K562 (cell line): Measurements from ENCODE around the gene RSPH6A. TPM values are rescaled to one million over a fixed set of nuclear protein-coding genes. Genes with fewer than 3 reads are reported as not detected.

ENCODE experiments used
- BCL6 ChIP-seq: fragments of 250-450 bp; sonication (Bioruptor Pico); IDR thresholded peaks from 2 replicates; pipeline ENCODE4 v1.4.0; 2020
- E2F3 ChIP-seq: fragments of 250-450 bp; sonication (Bioruptor Pico); IDR thresholded peaks from 2 replicates; pipeline ENCODE4 v1.4.0; 2020; ENCODE audit warnings: mild to moderate bottlenecking
- FIP1L1 ChIP-seq: fragments of 200-400 bp; formaldehyde crosslinking; IDR thresholded peaks from 2 replicates; pipeline ENCODE4 v1.6.1; 2018; ENCODE audit warnings: mild to moderate bottlenecking, low read depth, low read length; ENCODE audit not compliant: poor library complexity, severe bottlenecking
- FOXJ2 ChIP-seq: fragments of 200-800 bp; sonication (Bioruptor generic); IDR thresholded peaks from 2 replicates; pipeline ENCODE4 v1.6.1; 2016; ENCODE audit warnings: missing genetic modification characterization, missing compliant biosample characterization
- GTF3C2 ChIP-seq: IDR thresholded peaks from 3 replicates; pipeline ENCODE4 v1.6.1; 2011; ENCODE audit warnings: borderline replicate concordance, mild to moderate bottlenecking, moderate library complexity; ENCODE audit not compliant: insufficient read length; ENCODE audit errors: extremely low read depth
- MYBL2 ChIP-seq, 2 experiments: fragments of 450-650 bp in 1 of 2; sonication (generic) in 1 of 2; formaldehyde crosslinking in 1 of 2; IDR thresholded peaks; 2 replicates each; pipeline versions ENCODE4 v1.6.1 to v1.8.1; 2017 to 2022; ENCODE audit warnings: borderline replicate concordance in 1 of 2, inconsistent platforms in 1 of 2, low read depth in 1 of 2, mild to moderate bottlenecking in 1 of 2, missing genetic modification reagents in 1 of 2, moderate library complexity in 1 of 2
- NR2C1 ChIP-seq, 2 experiments: fragments of 450-650 bp; IDR thresholded peaks; 2 replicates each; pipeline ENCODE4 v1.6.1; 2017; ENCODE audit warnings: mild to moderate bottlenecking in 2 of 2, antibody characterized with exemption in 1 of 2, inconsistent platforms in 1 of 2, missing compliant biosample characterization in 1 of 2, missing genetic modification characterization in 1 of 2
- NUFIP1 ChIP-seq: fragments of 450-650 bp; IDR thresholded peaks from 2 replicates; pipeline ENCODE4 v1.6.1; 2018; ENCODE audit not compliant: partially characterized antibody
- PHF20 ChIP-seq: fragments of 450-650 bp; IDR thresholded peaks from 2 replicates; pipeline ENCODE4 v1.6.1; 2018; ENCODE audit not compliant: partially characterized antibody
- PHF21A ChIP-seq: fragments of 450-650 bp; IDR thresholded peaks from 2 replicates; pipeline ENCODE4 v1.6.1; 2017; ENCODE audit warnings: low read depth, borderline replicate concordance
- TBP ChIP-seq: optimal IDR thresholded peaks from 2 replicates; pipeline ENCODE3; 2011; ENCODE audit warnings: low read depth, low read length, improper control_type of control experiment
- TRIM24 ChIP-seq, 2 experiments: fragments of 450-650 bp; IDR thresholded peaks; 2 replicates each; pipeline ENCODE4 v1.6.1; 2016
- ZNF707 ChIP-seq: fragments of 250-450 bp; sonication (Bioruptor Pico); conservative IDR thresholded peaks from 2 replicates; pipeline ENCODE4 v1.8.0; 2022; ENCODE audit warnings: inconsistent platforms, mild to moderate bottlenecking, moderate library complexity
- polyA plus RNA-seq, 8 experiments: library from polyadenylated mRNA; depleted of rRNA in 4 of 8; stranded (reverse) in 5 of 8; unstranded in 3 of 8; fragments of >200 nt; fragmentation: Nextera tagmentation in 2 of 8; fragmentation: Illumina TruSeq in 1 of 8; extraction: Ambion mirVana in 2 of 8; extraction: Trizol in 1 of 8; gene quantifications; 2 replicates each; pipeline versions ENCODE4 v1.2.1 to v1.2.3, GENCODE V29; 2011 to 2014; ENCODE audit warnings: inconsistent platforms in 1 of 8, missing spikeins in 1 of 8
- total RNA-seq, 7 experiments: library from RNA; depleted of rRNA in 6 of 7; stranded (reverse); fragments of >200 nt in 6 of 7; fragmentation: Illumina TruSeq in 2 of 7; extraction: Trizol in 2 of 7; gene quantifications; 2 replicates each; pipeline versions ENCODE4 v1.2.1 to v1.2.3, GENCODE V29; 2011 to 2021; ENCODE audit warnings: low replicate concordance in 1 of 7
- TF ChIP-seq, protein P1 (sequence below): sonication (generic); formaldehyde crosslinking; IDR thresholded peaks from 2 replicates; pipeline ENCODE4 v1.5.0; 2020; ENCODE audit warnings: missing genetic modification reagents
- TF ChIP-seq, protein P2 (sequence below), 2 experiments: fragments of 150-350 bp in 1 of 2; IDR thresholded peaks; 2 replicates each; pipeline ENCODE4 v1.6.1; 2012 to 2016; ENCODE audit warnings: low read depth in 2 of 2, low read length in 2 of 2, mild to moderate bottlenecking in 1 of 2, moderate library complexity in 1 of 2
- TF ChIP-seq, protein P3 (sequence below): fragments of 450-650 bp; formaldehyde crosslinking; IDR thresholded peaks from 2 replicates; pipeline ENCODE4 v1.4.0; 2020; ENCODE audit warnings: mild to moderate bottlenecking, moderate library complexity
- TF ChIP-seq, protein P4 (sequence below): fragments of 250-450 bp; sonication (Bioruptor Pico); IDR thresholded peaks from 2 replicates; pipeline ENCODE4 v1.5.0; 2021

RSPH6A gene
- total and polyA plus RNA-seq, 9 of the 15 experiments (the other 6 are each of a cell fraction or from before 2014, with no cell fraction given) = 0.03 to 0.15 (median 0.07) TPM; not detected in 5

DNA sequence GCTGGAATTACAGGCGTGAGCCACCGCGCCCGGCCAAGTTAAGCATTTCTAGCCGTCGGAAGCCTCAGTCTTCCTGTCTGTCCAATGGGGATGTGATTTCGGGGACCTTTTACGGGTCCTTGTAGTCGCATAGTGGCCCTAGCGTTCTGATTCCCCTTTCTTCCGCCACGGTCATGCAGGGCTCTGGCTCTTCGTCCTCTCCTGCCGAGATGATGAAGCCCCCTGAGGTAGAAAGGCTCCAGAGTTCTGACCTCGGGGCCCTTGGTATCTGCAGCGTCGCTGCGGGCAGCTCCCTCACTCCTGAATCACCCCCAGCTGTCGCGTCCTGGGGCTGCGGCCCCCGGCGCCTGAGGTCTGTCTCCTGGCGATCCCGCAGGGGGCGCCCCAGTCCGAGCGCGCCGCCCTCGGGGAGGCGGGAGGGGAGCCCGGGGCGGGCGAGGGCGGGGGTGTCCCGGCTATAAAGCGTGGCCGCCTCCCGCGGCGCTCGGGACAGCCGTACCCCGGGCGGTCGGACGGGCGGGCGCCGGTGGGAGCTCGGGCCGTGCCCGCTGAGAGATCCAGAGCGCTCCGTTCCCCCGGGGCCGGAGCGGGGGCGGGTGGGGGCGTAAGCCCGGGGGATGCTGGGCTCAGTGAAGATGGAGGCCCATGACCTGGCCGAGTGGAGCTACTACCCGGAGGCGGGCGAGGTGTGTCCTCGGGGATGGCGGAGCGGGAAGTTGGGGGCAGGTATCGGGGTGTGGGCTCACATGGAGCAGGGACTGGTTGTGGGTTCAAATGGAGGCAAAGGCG is 48.9 kb upstream of the RSPH6A start, which contains the start of gene FOXA3 (continued):
- TF ChIP-seq, protein P1, sequence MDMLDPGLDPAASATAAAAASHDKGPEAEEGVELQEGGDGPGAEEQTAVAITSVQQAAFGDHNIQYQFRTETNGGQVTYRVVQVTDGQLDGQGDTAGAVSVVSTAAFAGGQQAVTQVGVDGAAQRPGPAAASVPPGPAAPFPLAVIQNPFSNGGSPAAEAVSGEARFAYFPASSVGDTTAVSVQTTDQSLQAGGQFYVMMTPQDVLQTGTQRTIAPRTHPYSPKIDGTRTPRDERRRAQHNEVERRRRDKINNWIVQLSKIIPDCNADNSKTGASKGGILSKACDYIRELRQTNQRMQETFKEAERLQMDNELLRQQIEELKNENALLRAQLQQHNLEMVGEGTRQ (CRISPR knock-in tag) = no peak
- TF ChIP-seq PHF21A (no peak), PHF20 (peak; percentile 80), E2F3 (CRISPR knock-in tag) (no peak), FIP1L1 (peak; percentile 31), TRIM24 (IDR thresholded peaks at IDR 0.05) (peak in 1 of 2 experiments; percentile 75; a peak in 3 of 4 replicates), NUFIP1 (no peak), FOXJ2 (tag) (no peak), NR2C1 (IDR thresholded peaks at IDR 0.05) (no peak), NR2C1 (tag; IDR thresholded peaks at IDR 0.05) (no peak), BCL6 (CRISPR knock-in tag) (no peak), TBP (peak; percentile 81), ZNF707 (CRISPR knock-in tag) (no peak), MYBL2 (IDR thresholded peaks at IDR 0.05; ENCODE audit: low read depth) (no peak), MYBL2 (CRISPR knock-in tag; IDR thresholded peaks at IDR 0.05; ENCODE audit: borderline replicate concordance) (no peak), GTF3C2 (no peak)
- TF ChIP-seq, protein P2, sequence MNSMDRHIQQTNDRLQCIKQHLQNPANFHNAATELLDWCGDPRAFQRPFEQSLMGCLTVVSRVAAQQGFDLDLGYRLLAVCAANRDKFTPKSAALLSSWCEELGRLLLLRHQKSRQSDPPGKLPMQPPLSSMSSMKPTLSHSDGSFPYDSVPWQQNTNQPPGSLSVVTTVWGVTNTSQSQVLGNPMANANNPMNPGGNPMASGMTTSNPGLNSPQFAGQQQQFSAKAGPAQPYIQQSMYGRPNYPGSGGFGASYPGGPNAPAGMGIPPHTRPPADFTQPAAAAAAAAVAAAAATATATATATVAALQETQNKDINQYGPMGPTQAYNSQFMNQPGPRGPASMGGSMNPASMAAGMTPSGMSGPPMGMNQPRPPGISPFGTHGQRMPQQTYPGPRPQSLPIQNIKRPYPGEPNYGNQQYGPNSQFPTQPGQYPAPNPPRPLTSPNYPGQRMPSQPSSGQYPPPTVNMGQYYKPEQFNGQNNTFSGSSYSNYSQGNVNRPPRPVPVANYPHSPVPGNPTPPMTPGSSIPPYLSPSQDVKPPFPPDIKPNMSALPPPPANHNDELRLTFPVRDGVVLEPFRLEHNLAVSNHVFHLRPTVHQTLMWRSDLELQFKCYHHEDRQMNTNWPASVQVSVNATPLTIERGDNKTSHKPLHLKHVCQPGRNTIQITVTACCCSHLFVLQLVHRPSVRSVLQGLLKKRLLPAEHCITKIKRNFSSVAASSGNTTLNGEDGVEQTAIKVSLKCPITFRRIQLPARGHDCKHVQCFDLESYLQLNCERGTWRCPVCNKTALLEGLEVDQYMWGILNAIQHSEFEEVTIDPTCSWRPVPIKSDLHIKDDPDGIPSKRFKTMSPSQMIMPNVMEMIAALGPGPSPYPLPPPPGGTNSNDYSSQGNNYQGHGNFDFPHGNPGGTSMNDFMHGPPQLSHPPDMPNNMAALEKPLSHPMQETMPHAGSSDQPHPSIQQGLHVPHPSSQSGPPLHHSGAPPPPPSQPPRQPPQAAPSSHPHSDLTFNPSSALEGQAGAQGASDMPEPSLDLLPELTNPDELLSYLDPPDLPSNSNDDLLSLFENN (IDR thresholded peaks at IDR 0.05; ENCODE audit: low read depth in 2 of 2, low read length in 2 of 2) = no peak
- TF ChIP-seq, protein P3, sequence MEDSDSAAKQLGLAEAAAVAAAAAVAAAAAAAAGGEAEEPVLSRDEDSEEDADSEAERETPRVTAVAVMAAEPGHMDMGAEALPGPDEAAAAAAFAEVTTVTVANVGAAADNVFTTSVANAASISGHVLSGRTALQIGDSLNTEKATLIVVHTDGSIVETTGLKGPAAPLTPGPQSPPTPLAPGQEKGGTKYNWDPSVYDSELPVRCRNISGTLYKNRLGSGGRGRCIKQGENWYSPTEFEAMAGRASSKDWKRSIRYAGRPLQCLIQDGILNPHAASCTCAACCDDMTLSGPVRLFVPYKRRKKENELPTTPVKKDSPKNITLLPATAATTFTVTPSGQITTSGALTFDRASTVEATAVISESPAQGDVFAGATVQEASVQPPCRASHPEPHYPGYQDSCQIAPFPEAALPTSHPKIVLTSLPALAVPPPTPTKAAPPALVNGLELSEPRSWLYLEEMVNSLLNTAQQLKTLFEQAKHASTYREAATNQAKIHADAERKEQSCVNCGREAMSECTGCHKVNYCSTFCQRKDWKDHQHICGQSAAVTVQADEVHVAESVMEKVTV = peak; percentile 77
- TF ChIP-seq, protein P4, sequence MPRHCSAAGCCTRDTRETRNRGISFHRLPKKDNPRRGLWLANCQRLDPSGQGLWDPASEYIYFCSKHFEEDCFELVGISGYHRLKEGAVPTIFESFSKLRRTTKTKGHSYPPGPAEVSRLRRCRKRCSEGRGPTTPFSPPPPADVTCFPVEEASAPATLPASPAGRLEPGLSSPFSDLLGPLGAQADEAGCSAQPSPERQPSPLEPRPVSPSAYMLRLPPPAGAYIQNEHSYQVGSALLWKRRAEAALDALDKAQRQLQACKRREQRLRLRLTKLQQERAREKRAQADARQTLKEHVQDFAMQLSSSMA (CRISPR knock-in tag) = no peak; the same call in 1 of the 2 replicates
